SK-N-SH (cell line): ENCODE data around the gene MYOM1. TPM values are rescaled to one million over a fixed set of nuclear protein-coding genes. Genes with fewer than 3 reads are reported as not detected.

Source experiments
- CTCF ChIA-PET: fragments of 300-600, 350-600 bp; formaldehyde crosslinking; extraction: SDS; loops from one replicate; lab custom pipeline; 2021; lab: Yijun Ruan, JAX
- POLR2A ChIA-PET: fragments of 350-600 bp; sonication (Branson Sonifier 250); formaldehyde crosslinking; extraction: SDS; loops from one replicate; lab custom pipeline; 2020; ENCODE audit warnings: antibody characterized with exemption, inconsistent platforms; lab: Yijun Ruan, JAX
- DNase-seq: peaks from one replicate; pipeline ENCODE4 v3.0.0; 2012
- H2AFZ ChIP-seq: fragments of 200-600 bp; sonication (generic); 2 replicates; pipeline ENCODE4 v1.8.1; 2016; ENCODE audit warnings: antibody characterized with exemption, mild to moderate bottlenecking, low read depth
- H3F3A ChIP-seq: fragments of 200-600 bp; sonication (generic); replicated peaks from 2 replicates; pipeline ENCODE3; 2016; ENCODE audit warnings: antibody characterized with exemption, mild to moderate bottlenecking; ENCODE audit not compliant: insufficient read depth
- H3K27ac ChIP-seq, 2 experiments: fragments of 200-500 bp in 1 of 2; fragments of 200-600 bp in 1 of 2; sonication (Bioruptor generic) in 1 of 2; sonication (generic), shearing (Covaris generic) in 1 of 2; 2 replicates each; pipeline versions ENCODE4 v1.5.1 to v1.6.1; 2014 to 2016; ENCODE audit warnings: low read depth in 2 of 2, inconsistent platforms in 1 of 2, low read length in 1 of 2, mild to moderate bottlenecking in 1 of 2, mixed read lengths in 1 of 2
- H3K27me3 ChIP-seq: fragments of 200-600 bp; sonication (generic), shearing (Covaris generic); 2 replicates; pipeline ENCODE4 v1.6.1; 2016; ENCODE audit warnings: mixed run types; ENCODE audit not compliant: insufficient read depth
- H3K36me3 ChIP-seq, 2 experiments: fragments of 200-500 bp in 1 of 2; fragments of 200-600 bp in 1 of 2; sonication (Bioruptor generic) in 1 of 2; sonication (generic) in 1 of 2; replicated peaks in 1 of 2; 2 replicates each; pipeline versions ENCODE3 to v1.5.1; 2014 to 2016; ENCODE audit warnings: low read length in 1 of 2, mild to moderate bottlenecking in 1 of 2; ENCODE audit not compliant: insufficient read depth in 2 of 2, control insufficient read depth in 1 of 2
- H3K4me1 ChIP-seq, 2 experiments: fragments of 200-500 bp in 1 of 2; fragments of 200-600 bp in 1 of 2; sonication (Bioruptor generic) in 1 of 2; sonication (generic), shearing (Covaris generic) in 1 of 2; 2 replicates each; pipeline versions ENCODE4 v1.5.1 to v1.6.1; 2014 to 2016; ENCODE audit warnings: low read depth in 1 of 2, low read length in 1 of 2, mixed run types in 1 of 2; ENCODE audit not compliant: insufficient read depth in 2 of 2, control insufficient read depth in 1 of 2
- H3K4me2 ChIP-seq: fragments of 200-600 bp; sonication (generic), shearing (Covaris generic); 2 replicates; pipeline ENCODE4 v1.6.1; 2017; ENCODE audit warnings: mixed run types
- H3K4me3 ChIP-seq, 2 experiments: fragments of 200-500 bp in 1 of 2; fragments of 200-600 bp in 1 of 2; sonication (Bioruptor generic) in 1 of 2; sonication (generic), shearing (Covaris generic) in 1 of 2; 2 replicates each; pipeline versions ENCODE4 v1.5.1 to v1.8.1; 2014 to 2016; ENCODE audit warnings: low read depth in 2 of 2, inconsistent platforms in 1 of 2, low read length in 1 of 2, mild to moderate bottlenecking in 1 of 2, mixed read lengths in 1 of 2, moderate library complexity in 1 of 2
- H3K79me2 ChIP-seq: fragments of 200-600 bp; sonication (generic); 2 replicates; pipeline ENCODE4 v1.8.1; 2017; ENCODE audit warnings: mild to moderate bottlenecking; ENCODE audit not compliant: insufficient read depth
- H3K9ac ChIP-seq: fragments of 200-600 bp; sonication (generic); 2 replicates; pipeline ENCODE4 v1.6.1; 2017; ENCODE audit warnings: mixed run types
- H3K9me2 ChIP-seq: fragments of 200-600 bp; sonication (generic); 2 replicates; pipeline ENCODE4 v1.6.1; 2017; ENCODE audit warnings: mixed run types
- H3K9me3 ChIP-seq: fragments of 200-600 bp; sonication (generic); 2 replicates; pipeline ENCODE4 v1.6.1; 2017; ENCODE audit warnings: mixed run types, mild to moderate bottlenecking, moderate library complexity
- H4K20me1 ChIP-seq: fragments of 200-600 bp; sonication (generic); 2 replicates; pipeline ENCODE4 v1.6.1; 2017; ENCODE audit warnings: mild to moderate bottlenecking, mixed run types; ENCODE audit not compliant: insufficient read depth
- CHD2 ChIP-seq: fragments of 150-350 bp; IDR thresholded peaks from 2 replicates; pipeline ENCODE4 v1.6.1; 2018; ENCODE audit warnings: low read length; ENCODE audit not compliant: partially characterized antibody
- EP300 ChIP-seq, 2 experiments: IDR thresholded peaks; 2 replicates each; pipeline versions ENCODE4 v1.4.0 to v1.6.1; 2012; ENCODE audit warnings: borderline replicate concordance in 1 of 2, low read depth in 1 of 2, low read length in 1 of 2
- JUND ChIP-seq: IDR thresholded peaks from 2 replicates; pipeline ENCODE4 v1.4.0; 2012
- MXI1 ChIP-seq: IDR thresholded peaks from 2 replicates; pipeline ENCODE4 v1.6.1; 2012; ENCODE audit warnings: mild to moderate bottlenecking, low read depth, low read length, improper control_type of control experiment
- NFIC ChIP-seq: IDR thresholded peaks from 2 replicates; pipeline ENCODE4 v1.4.0; 2012; ENCODE audit warnings: borderline replicate concordance
- NRF1 ChIP-seq: IDR thresholded peaks from 2 replicates; pipeline ENCODE4 v1.6.1; 2012; ENCODE audit warnings: low read depth, mild to moderate bottlenecking, low read length
- POLR2AphosphoS5 ChIP-seq: IDR thresholded peaks from 2 replicates; pipeline ENCODE4 v1.6.1; 2012; ENCODE audit warnings: low read depth, low read length
- RCOR1 ChIP-seq: fragments of 150-350 bp; IDR thresholded peaks from 2 replicates; pipeline ENCODE4 v1.6.1; 2017; ENCODE audit warnings: antibody characterized with exemption, low read length
- SIN3A ChIP-seq: IDR thresholded peaks from 2 replicates; pipeline ENCODE4 v1.6.1; 2012; ENCODE audit warnings: low read depth, mild to moderate bottlenecking, low read length, moderate library complexity, borderline replicate concordance
- TAF1 ChIP-seq: IDR thresholded peaks from 2 replicates; pipeline ENCODE4 v1.6.1; 2012; ENCODE audit warnings: low read depth, mild to moderate bottlenecking, low read length, moderate library complexity, borderline replicate concordance
- YY1 ChIP-seq: IDR thresholded peaks from 2 replicates; pipeline ENCODE4 v1.4.0; 2012; ENCODE audit warnings: low read depth, mild to moderate bottlenecking
- WGBS: methylation state at CpG from one replicate; pipeline ENCODE4 v1.1.6; 2017; ENCODE audit warnings: low lambda C conversion rate; 5-methylcytosine and 5-hydroxymethylcytosine counted together
- polyA plus RNA-seq, 3 experiments: library from polyadenylated mRNA; depleted of rRNA; stranded (reverse); fragments of >200 nt; gene quantifications; 2 replicates each; pipeline ENCODE4 v1.2.3, GENCODE V29; 2012
- TF ChIP-seq, protein P1 (sequence below): fragments of 200-600 bp; sonication (generic); IDR thresholded peaks from 2 replicates; pipeline ENCODE4 v1.6.1; 2017; ENCODE audit warnings: antibody characterized with exemption, mild to moderate bottlenecking, moderate library complexity
- TF ChIP-seq, protein P2 (sequence below): fragments of 150-350 bp; IDR thresholded peaks from 2 replicates; pipeline ENCODE4 v1.6.1; 2016; ENCODE audit warnings: mild to moderate bottlenecking, low read depth, low read length
- TF ChIP-seq, protein P3 (sequence below): IDR thresholded peaks from 2 replicates; pipeline ENCODE4 v1.4.0; 2012; ENCODE audit warnings: low read depth, borderline replicate concordance
- TF ChIP-seq, protein P4 (sequence below): IDR thresholded peaks from 2 replicates; pipeline ENCODE4 v1.4.0; 2012; ENCODE audit warnings: low read depth, borderline replicate concordance

Gene MYOM1
- polyA plus RNA-seq, 1 of the 3 experiments (the other 2 are of a cell fraction): 0.07 TPM

DNA sequence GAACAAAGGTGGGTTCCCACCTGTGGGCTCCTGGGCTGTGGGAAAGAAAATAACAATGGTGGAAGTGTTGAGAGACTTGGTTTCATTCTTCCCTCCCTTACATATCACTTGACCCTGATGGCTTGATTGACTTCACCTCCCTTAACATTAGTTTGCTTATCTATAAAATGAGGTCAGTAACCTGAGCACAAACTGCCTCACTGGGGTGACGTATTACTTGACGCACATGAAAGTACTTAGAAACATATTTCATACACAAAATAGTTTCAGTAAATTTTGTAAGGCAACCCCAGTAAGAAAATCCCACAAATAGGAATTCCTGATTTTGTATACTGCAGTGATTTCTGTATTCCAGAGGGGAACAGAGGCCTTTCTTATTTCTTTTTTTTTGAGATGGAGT is 177.4 kb downstream of the MYOM1 start:
- Histone ChIP-seq H3K4me3 (no peak overlapping the region), H3K4me1 (peaks cover 0 to 6% of the 10 kb centered on the region in 2 experiments; a peak in 1 of 4 replicates), H3K79me2 (no peaks in the 10 kb centered on the region), H3K9me3 (no peaks in the 10 kb centered on the region), H3F3A (no peaks in the 10 kb centered on the region), H4K20me1 (no peaks in the 10 kb centered on the region), H3K4me2 (no peak overlapping the region), H3K27me3 (no peaks in the 10 kb centered on the region), H3K9me2 (no peaks in the 10 kb centered on the region), H3K36me3 (no peaks in the 10 kb centered on the region), H3K27ac (no peak overlapping the region), H3K9ac (no peak overlapping the region), H2AFZ (no peak overlapping the region)
- DNase-seq: no peak
- ChIA-PET POLR2A (no interaction called here), CTCF (interaction anchor here (1.3 kb wide), 1 partner anchor 21 kb away, joined by 3 read pairs; no protein-coding TSS in a partner anchor)
- WGBS: 88% methylated on average over 2 of the region's 2 CpGs
- no peak for TF ChIP-seq CHD2
- TF ChIP-seq RCOR1: no peak
- TF ChIP-seq EP300 (IDR thresholded peaks at IDR 0.05; ENCODE audit: borderline replicate concordance in 1 of 2, low read depth in 1 of 2, low read length in 1 of 2): no peak
- TF ChIP-seq, protein P1, sequence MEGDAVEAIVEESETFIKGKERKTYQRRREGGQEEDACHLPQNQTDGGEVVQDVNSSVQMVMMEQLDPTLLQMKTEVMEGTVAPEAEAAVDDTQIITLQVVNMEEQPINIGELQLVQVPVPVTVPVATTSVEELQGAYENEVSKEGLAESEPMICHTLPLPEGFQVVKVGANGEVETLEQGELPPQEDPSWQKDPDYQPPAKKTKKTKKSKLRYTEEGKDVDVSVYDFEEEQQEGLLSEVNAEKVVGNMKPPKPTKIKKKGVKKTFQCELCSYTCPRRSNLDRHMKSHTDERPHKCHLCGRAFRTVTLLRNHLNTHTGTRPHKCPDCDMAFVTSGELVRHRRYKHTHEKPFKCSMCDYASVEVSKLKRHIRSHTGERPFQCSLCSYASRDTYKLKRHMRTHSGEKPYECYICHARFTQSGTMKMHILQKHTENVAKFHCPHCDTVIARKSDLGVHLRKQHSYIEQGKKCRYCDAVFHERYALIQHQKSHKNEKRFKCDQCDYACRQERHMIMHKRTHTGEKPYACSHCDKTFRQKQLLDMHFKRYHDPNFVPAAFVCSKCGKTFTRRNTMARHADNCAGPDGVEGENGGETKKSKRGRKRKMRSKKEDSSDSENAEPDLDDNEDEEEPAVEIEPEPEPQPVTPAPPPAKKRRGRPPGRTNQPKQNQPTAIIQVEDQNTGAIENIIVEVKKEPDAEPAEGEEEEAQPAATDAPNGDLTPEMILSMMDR: no peak
- TF ChIP-seq SIN3A: no peak
- TF ChIP-seq, protein P2, sequence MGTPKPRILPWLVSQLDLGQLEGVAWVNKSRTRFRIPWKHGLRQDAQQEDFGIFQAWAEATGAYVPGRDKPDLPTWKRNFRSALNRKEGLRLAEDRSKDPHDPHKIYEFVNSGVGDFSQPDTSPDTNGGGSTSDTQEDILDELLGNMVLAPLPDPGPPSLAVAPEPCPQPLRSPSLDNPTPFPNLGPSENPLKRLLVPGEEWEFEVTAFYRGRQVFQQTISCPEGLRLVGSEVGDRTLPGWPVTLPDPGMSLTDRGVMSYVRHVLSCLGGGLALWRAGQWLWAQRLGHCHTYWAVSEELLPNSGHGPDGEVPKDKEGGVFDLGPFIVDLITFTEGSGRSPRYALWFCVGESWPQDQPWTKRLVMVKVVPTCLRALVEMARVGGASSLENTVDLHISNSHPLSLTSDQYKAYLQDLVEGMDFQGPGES: no peak

DNA sequence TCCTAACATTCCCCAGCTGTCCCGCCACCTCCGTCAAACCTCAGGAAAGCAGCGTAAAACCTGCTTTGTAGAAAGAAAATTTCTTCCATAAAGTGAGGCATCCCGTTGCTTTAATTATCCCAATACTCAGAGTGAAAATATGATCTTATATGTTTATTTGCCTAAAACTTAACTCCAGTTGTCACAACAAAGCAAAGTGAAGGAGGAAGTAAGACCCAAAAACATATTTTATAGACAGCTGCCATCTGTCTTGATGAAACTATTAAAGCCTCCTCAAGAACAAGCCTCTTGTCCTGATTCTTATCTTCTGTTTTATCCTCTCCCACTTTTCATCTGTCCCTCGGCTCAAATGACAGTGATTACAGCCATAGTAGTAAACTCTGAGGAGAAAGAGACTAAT is 177.9 kb downstream of the MYOM1 start:
- Histone ChIP-seq H4K20me1 (no peaks in the 10 kb centered on the region), H3K36me3 (no peaks in the 10 kb centered on the region), H3K9ac (no peak overlapping the region), H3K9me3 (no peaks in the 10 kb centered on the region), H3K27ac (no peak overlapping the region), H3K4me1 (peaks cover 0 to 6% of the 10 kb centered on the region in 2 experiments; a peak in 1 of 4 replicates), H2AFZ (no peak overlapping the region), H3K27me3 (no peaks in the 10 kb centered on the region), H3K4me3 (no peak overlapping the region), H3K9me2 (no peaks in the 10 kb centered on the region), H3K79me2 (no peaks in the 10 kb centered on the region), H3K4me2 (no peak overlapping the region), H3F3A (no peaks in the 10 kb centered on the region)
- ChIA-PET CTCF (interaction anchor here (1.3 kb wide), 1 partner anchor 22 kb away, joined by 3 read pairs; no protein-coding TSS in a partner anchor), POLR2A (no interaction called here)
- WGBS: 80% methylated on average over 5 of the region's 5 CpGs
- DNase-seq: no peak
- no peak for TF ChIP-seq CHD2
- no peak for TF ChIP-seq YY1
- TF ChIP-seq POLR2AphosphoS5: no peak
- no peak for TF ChIP-seq NFIC
- no peak for TF ChIP-seq NRF1
- no peak for TF ChIP-seq JUND
- TF ChIP-seq, protein P3, sequence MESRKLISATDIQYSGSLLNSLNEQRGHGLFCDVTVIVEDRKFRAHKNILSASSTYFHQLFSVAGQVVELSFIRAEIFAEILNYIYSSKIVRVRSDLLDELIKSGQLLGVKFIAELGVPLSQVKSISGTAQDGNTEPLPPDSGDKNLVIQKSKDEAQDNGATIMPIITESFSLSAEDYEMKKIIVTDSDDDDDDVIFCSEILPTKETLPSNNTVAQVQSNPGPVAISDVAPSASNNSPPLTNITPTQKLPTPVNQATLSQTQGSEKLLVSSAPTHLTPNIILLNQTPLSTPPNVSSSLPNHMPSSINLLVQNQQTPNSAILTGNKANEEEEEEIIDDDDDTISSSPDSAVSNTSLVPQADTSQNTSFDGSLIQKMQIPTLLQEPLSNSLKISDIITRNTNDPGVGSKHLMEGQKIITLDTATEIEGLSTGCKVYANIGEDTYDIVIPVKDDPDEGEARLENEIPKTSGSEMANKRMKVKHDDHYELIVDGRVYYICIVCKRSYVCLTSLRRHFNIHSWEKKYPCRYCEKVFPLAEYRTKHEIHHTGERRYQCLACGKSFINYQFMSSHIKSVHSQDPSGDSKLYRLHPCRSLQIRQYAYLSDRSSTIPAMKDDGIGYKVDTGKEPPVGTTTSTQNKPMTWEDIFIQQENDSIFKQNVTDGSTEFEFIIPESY: no peak
- TF ChIP-seq, protein P4, sequence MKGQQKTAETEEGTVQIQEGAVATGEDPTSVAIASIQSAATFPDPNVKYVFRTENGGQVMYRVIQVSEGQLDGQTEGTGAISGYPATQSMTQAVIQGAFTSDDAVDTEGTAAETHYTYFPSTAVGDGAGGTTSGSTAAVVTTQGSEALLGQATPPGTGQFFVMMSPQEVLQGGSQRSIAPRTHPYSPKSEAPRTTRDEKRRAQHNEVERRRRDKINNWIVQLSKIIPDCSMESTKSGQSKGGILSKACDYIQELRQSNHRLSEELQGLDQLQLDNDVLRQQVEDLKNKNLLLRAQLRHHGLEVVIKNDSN: no peak
- no peak for TF ChIP-seq MXI1
- TF ChIP-seq TAF1: no peak
